Measurements from ENCODE around the gene KCTD1.

KCTD1 gene

DNA sequence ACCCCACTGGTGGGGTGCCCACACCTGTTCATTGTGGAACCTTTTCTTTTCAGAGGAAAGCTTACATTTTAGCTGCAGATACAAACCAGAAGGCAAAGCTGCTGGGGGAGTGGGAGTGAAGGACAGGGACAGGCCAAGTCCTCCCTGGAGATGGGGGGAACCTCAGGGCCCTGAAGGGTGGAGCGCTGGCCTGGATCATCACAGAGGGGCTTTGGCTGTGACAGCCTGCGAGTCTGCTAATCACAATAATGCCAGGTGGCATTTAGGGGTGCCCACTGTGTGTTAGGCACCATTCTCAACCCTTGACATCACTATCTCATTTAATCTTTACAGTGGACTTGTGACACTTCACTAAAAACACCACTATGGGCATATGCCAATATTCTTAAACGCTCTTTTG lies 27.4 kb downstream of the KCTD1 start:
- DNase-seq (ENCODE audit: low spot score), result no peak
- Histone ChIP-seq H3K4me1 (ENCODE audit: control insufficient read depth in 2 of 2, insufficient read depth in 1 of 2, low read depth in 1 of 2, low read length in 2 of 2) (peaks cover 3% of the 10 kb centered on the region in 2 donors), H3K18ac (ENCODE audit: low read length) (no peak overlapping the region), H3K23ac (ENCODE audit: low read depth, low read length, poor library complexity) (no peak overlapping the region), H4K91ac (ENCODE audit: low read depth, low read length, poor library complexity) (no peak overlapping the region), H4K8ac (ENCODE audit: low read depth, low read length) (no peak overlapping the region), H3K4me2 (ENCODE audit: insufficient read depth, low read length, poor library complexity, severe bottlenecking) (no peak overlapping the region), H3K4ac (ENCODE audit: low read length) (no peak overlapping the region), H2BK15ac (ENCODE audit: low read length) (no peak overlapping the region), H2AFZ (ENCODE audit: low read length) (no peak overlapping the region), H3K14ac (ENCODE audit: low read length) (no peak overlapping the region), H2BK12ac (ENCODE audit: low read length) (no peak overlapping the region), H2BK5ac (ENCODE audit: low read length) (no peak overlapping the region), H3K4me3 (ENCODE audit: low read length in 2 of 2) (no peak overlapping the region), H3K36me3 (replicated peaks in 1 of 2; ENCODE audit: control insufficient read depth in 2 of 2, insufficient read depth in 2 of 2, low read length in 2 of 2) (peaks cover 0 to 8% of the 10 kb centered on the region in 2 donors), H3K79me1 (ENCODE audit: low read depth, low read length) (no peaks in the 10 kb centered on the region), H3K27me3 (ENCODE audit: control insufficient read depth in 3 of 3, insufficient read depth in 3 of 3, low read depth in 1 of 3, low read length in 3 of 3) (no peaks in the 10 kb centered on the region), H3K27ac (replicated peaks; ENCODE audit: low read length) (no peak overlapping the region), H2AK5ac (ENCODE audit: low read depth, low read length) (no peak overlapping the region), H2BK120ac (ENCODE audit: low read depth, low read length) (no peak overlapping the region), H3K9me3 (replicated peaks in 1 of 2; ENCODE audit: control insufficient read depth in 2 of 2, insufficient read depth in 1 of 2, low read depth in 1 of 2, low read length in 2 of 2) (no peaks in the 10 kb centered on the region), H3K9ac (ENCODE audit: low read depth, low read length, poor library complexity) (no peak overlapping the region)
- no CpG with 5 or more reads among the region's 3 CpGs for WGBS, 2 donors (ENCODE audit: extremely low coverage in 2 of 2, insufficient read length in 2 of 2, insufficient replicate concordance in 1 of 2)

DNA sequence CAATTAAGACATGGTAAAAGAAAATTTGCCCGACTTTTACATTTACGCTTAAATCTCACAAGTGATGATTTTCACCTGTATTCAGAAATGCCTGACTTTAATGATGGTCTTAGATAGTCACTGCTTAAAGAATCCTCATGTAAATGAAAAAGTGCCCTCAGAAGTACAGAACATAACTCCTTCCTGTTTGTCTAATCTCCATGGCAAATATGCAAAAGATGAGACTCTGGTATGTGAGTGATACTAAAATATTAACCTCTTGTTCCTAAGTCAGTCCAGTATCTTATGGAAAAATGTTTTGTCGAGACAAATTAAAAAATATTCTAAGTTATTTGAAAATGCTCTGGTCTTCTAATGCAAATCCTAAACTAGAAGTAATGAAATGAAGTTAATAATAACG lies 29.2 kb downstream of the KCTD1 start:
- Histone ChIP-seq H4K8ac (ENCODE audit: low read depth, low read length) (no peak overlapping the region), H2BK5ac (ENCODE audit: low read length) (no peak overlapping the region), H2BK12ac (ENCODE audit: low read length) (no peak overlapping the region), H4K91ac (ENCODE audit: low read depth, low read length, poor library complexity) (no peak overlapping the region), H3K9ac (ENCODE audit: low read depth, low read length, poor library complexity) (no peak overlapping the region), H3K23ac (ENCODE audit: low read depth, low read length, poor library complexity) (no peak overlapping the region), H3K4me2 (ENCODE audit: insufficient read depth, low read length, poor library complexity, severe bottlenecking) (no peak overlapping the region), H3K4me1 (ENCODE audit: control insufficient read depth in 2 of 2, insufficient read depth in 1 of 2, low read depth in 1 of 2, low read length in 2 of 2) (peaks cover 2 to 4% of the 10 kb centered on the region in 2 donors), H3K14ac (ENCODE audit: low read length) (no peak overlapping the region), H3K4ac (ENCODE audit: low read length) (no peak overlapping the region), H2AK5ac (ENCODE audit: low read depth, low read length) (no peak overlapping the region), H3K9me3 (replicated peaks in 1 of 2; ENCODE audit: control insufficient read depth in 2 of 2, insufficient read depth in 1 of 2, low read depth in 1 of 2, low read length in 2 of 2) (no peaks in the 10 kb centered on the region), H3K27me3 (ENCODE audit: control insufficient read depth in 3 of 3, insufficient read depth in 3 of 3, low read depth in 1 of 3, low read length in 3 of 3) (no peaks in the 10 kb centered on the region), H2AFZ (ENCODE audit: low read length) (no peak overlapping the region), H3K27ac (replicated peaks; ENCODE audit: low read length) (no peak overlapping the region), H3K36me3 (replicated peaks in 1 of 2; ENCODE audit: control insufficient read depth in 2 of 2, insufficient read depth in 2 of 2, low read length in 2 of 2) (peaks cover 0 to 8% of the 10 kb centered on the region in 2 donors), H2BK120ac (ENCODE audit: low read depth, low read length) (no peak overlapping the region), H3K79me1 (ENCODE audit: low read depth, low read length) (no peaks in the 10 kb centered on the region), H2BK15ac (ENCODE audit: low read length) (no peak overlapping the region), H3K18ac (ENCODE audit: low read length) (no peak overlapping the region), H3K4me3 (ENCODE audit: low read length in 2 of 2) (no peak overlapping the region)
- no peak for DNase-seq (ENCODE audit: low spot score)
- WGBS, 2 donors (ENCODE audit: extremely low coverage in 2 of 2, insufficient read length in 2 of 2, insufficient replicate concordance in 1 of 2), result no CpG with 5 or more reads among the region's 4 CpGs

DNA sequence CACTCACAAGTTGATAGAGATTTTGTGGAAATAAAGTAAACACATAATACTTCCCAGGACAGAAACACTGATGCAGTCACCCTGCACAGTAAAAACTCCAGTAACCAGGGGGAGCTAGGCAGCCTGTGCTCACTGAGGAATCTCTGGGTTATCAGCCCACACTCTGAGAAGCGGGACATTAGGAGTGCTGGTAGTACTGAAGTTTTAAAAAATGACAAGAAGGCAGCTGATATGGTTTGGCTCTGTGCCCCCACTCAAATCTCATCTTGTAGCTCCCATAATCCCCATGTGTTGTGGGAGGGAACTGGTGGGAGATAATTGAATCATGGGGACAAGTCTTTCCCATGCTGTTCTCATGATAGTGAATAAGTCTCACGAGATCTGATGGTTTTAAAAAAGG lies 31.4 kb downstream of the KCTD1 start:
- no peak overlapping the region for H2BK120ac ChIP-seq (ENCODE audit: low read depth, low read length)
- no peak overlapping the region for H3K4ac ChIP-seq (ENCODE audit: low read length)
- no peak overlapping the region for H2AK5ac ChIP-seq (ENCODE audit: low read depth, low read length)
- H3K9ac ChIP-seq (ENCODE audit: low read depth, low read length, poor library complexity), result no peak overlapping the region
- no peak overlapping the region for H2BK5ac ChIP-seq (ENCODE audit: low read length)
- H3K4me3 ChIP-seq (ENCODE audit: low read length in 2 of 2), result no peak overlapping the region
- no peak overlapping the region for H3K27ac ChIP-seq (replicated peaks; ENCODE audit: low read length)
- H3K4me1 ChIP-seq (ENCODE audit: control insufficient read depth in 2 of 2, insufficient read depth in 1 of 2, low read depth in 1 of 2, low read length in 2 of 2), result peaks cover 2 to 4% of the 10 kb centered on the region in 2 donors
- no peak overlapping the region for H3K23ac ChIP-seq (ENCODE audit: low read depth, low read length, poor library complexity)
- peaks cover 0 to under 1% of the 10 kb centered on the region in 2 donors for H3K36me3 ChIP-seq (replicated peaks in 1 of 2; ENCODE audit: control insufficient read depth in 2 of 2, insufficient read depth in 2 of 2, low read length in 2 of 2)
- H2AFZ ChIP-seq (ENCODE audit: low read length), result no peak overlapping the region
- no peak overlapping the region for H3K14ac ChIP-seq (ENCODE audit: low read length)
- H4K8ac ChIP-seq (ENCODE audit: low read depth, low read length), result no peak overlapping the region
- H2BK15ac ChIP-seq (ENCODE audit: low read length), result no peak overlapping the region
- WGBS, 2 donors (ENCODE audit: extremely low coverage in 2 of 2, insufficient read length in 2 of 2, insufficient replicate concordance in 1 of 2), result no CpG with 5 or more reads among the region's 2 CpGs
- no peak for DNase-seq (ENCODE audit: low spot score)
- H3K9me3 ChIP-seq (replicated peaks in 1 of 2; ENCODE audit: control insufficient read depth in 2 of 2, insufficient read depth in 1 of 2, low read depth in 1 of 2, low read length in 2 of 2), result no peaks in the 10 kb centered on the region
- H3K18ac ChIP-seq (ENCODE audit: low read length), result no peak overlapping the region
- no peak overlapping the region for H4K91ac ChIP-seq (ENCODE audit: low read depth, low read length, poor library complexity)
- H3K79me1 ChIP-seq (ENCODE audit: low read depth, low read length), result no peaks in the 10 kb centered on the region
- H2BK12ac ChIP-seq (ENCODE audit: low read length), result no peak overlapping the region
- H3K4me2 ChIP-seq (ENCODE audit: insufficient read depth, low read length, poor library complexity, severe bottlenecking), result no peak overlapping the region
- no peaks in the 10 kb centered on the region for H3K27me3 ChIP-seq (ENCODE audit: control insufficient read depth in 3 of 3, insufficient read depth in 3 of 3, low read depth in 1 of 3, low read length in 3 of 3)

DNA sequence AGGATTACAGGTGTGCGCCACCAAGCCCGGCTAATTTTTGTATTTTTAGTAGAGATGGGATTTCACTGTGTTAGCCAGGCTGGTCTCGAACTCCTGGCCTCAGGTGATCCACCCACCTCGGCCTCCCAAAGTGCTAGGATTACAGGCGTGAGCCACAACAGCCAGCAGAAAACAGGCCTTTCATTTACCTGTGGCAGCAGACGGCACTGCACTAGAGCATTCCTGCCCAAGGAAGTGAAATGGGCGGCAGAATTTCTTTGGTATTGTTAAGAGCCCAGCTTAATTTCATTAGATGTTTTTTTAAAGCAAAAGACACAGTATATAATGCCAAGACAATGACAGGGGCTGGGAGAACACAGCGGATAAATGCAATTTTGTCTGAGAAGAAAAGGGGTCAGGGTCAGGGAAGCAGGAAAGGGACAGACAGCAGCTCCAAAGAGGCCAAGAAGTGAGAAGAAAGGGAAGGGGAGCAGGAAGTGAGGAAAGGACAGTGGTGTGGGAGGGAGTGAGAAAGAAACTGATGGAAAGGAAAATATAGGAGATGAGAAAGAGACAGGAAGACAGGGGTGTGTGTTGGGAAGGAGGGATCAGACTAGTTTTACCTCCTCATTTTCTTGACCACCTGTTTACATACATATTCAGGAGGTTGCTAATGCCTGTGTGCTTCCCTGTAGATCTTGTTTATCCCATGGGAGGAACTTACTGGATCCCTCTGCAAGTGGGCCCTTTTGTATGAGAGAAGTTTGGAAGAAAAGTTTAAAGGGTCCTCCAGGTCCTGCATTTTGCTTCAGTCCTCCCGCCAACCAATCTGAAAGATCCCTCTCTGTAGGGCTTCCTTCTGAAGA lies 32.5 kb downstream of the KCTD1 start:
- Histone ChIP-seq H2BK120ac (ENCODE audit: low read depth, low read length) (no peak overlapping the region), H2BK12ac (ENCODE audit: low read length) (no peak overlapping the region), H3K23ac (ENCODE audit: low read depth, low read length, poor library complexity) (no peak overlapping the region), H3K14ac (ENCODE audit: low read length) (no peak overlapping the region), H2BK15ac (ENCODE audit: low read length) (no peak overlapping the region), H3K36me3 (replicated peaks in 1 of 2; ENCODE audit: control insufficient read depth in 2 of 2, insufficient read depth in 2 of 2, low read length in 2 of 2) (no peaks in the 10 kb centered on the region), H3K4me3 (ENCODE audit: low read length in 2 of 2) (no peak overlapping the region), H3K9ac (ENCODE audit: low read depth, low read length, poor library complexity) (no peak overlapping the region), H3K9me3 (replicated peaks in 1 of 2; ENCODE audit: control insufficient read depth in 2 of 2, insufficient read depth in 1 of 2, low read depth in 1 of 2, low read length in 2 of 2) (no peaks in the 10 kb centered on the region), H3K4me1 (ENCODE audit: control insufficient read depth in 2 of 2, insufficient read depth in 1 of 2, low read depth in 1 of 2, low read length in 2 of 2) (peaks cover 2 to 7% of the 10 kb centered on the region in 2 donors), H4K8ac (ENCODE audit: low read depth, low read length) (no peak overlapping the region), H3K18ac (ENCODE audit: low read length) (no peak overlapping the region), H2BK5ac (ENCODE audit: low read length) (no peak overlapping the region), H2AFZ (ENCODE audit: low read length) (no peak overlapping the region), H3K27ac (replicated peaks; ENCODE audit: low read length) (no peak overlapping the region), H3K27me3 (ENCODE audit: control insufficient read depth in 3 of 3, insufficient read depth in 3 of 3, low read depth in 1 of 3, low read length in 3 of 3) (no peaks in the 10 kb centered on the region), H2AK5ac (ENCODE audit: low read depth, low read length) (no peak overlapping the region), H3K4ac (ENCODE audit: low read length) (no peak overlapping the region), H3K79me1 (ENCODE audit: low read depth, low read length) (no peaks in the 10 kb centered on the region), H3K4me2 (ENCODE audit: insufficient read depth, low read length, poor library complexity, severe bottlenecking) (no peak overlapping the region), H4K91ac (ENCODE audit: low read depth, low read length, poor library complexity) (no peak overlapping the region)
- DNase-seq (ENCODE audit: low spot score), result no peak
- WGBS, 2 donors (ENCODE audit: extremely low coverage in 2 of 2, insufficient read length in 2 of 2, insufficient replicate concordance in 1 of 2), result no CpG with 5 or more reads among the region's 9 CpGs
